ENCODE results near the gene HIP1R. TPM values are rescaled to one million over a fixed set of nuclear protein-coding genes. Genes with fewer than 3 reads are reported as not detected.

Gene HIP1R
- total and polyA plus RNA-seq, 2 of the 13 experiments (the other 11 are each of a cell fraction or from before 2014, with no cell fraction given), result 18.4 to 25.5 TPM

- Histone ChIP-seq H4K20me1 (ENCODE audit: insufficient read depth, low read length) (peaks cover 2% of the 10 kb centered on the region; the same call in 1 of the 2 replicates), H3K4me3 (replicated peaks in 1 of 3; ENCODE audit: insufficient read depth in 1 of 3, low read depth in 2 of 3, low read length in 3 of 3) (peak overlapping the region; percentile 20 to 96 (median 75); a peak in 4 of 6 replicates), H3K9me3 (ENCODE audit: low read length) (no peaks in the 10 kb centered on the region), H3K27ac (ENCODE audit: extremely low read length, insufficient read depth, low read length) (peak overlapping the region; percentile 9), H3K27me3 (ENCODE audit: control insufficient read depth in 1 of 2, insufficient read depth in 2 of 2, low read length in 2 of 2) (no peaks in the 10 kb centered on the region; a peak in 1 of 5 replicates), H3K9ac (ENCODE audit: insufficient read depth, low read depth, low read length) (no peak overlapping the region), H3K4me2 (ENCODE audit: low read depth, low read length) (peak overlapping the region; percentile 97), H3K36me3 (replicated peaks in 1 of 2; ENCODE audit: control insufficient read depth in 1 of 2, insufficient read depth in 2 of 2, low read length in 2 of 2) (no peaks in the 10 kb centered on the region), H3K4me1 (ENCODE audit: insufficient read depth, low read length) (peaks cover 71% of the 10 kb centered on the region), H2AFZ (ENCODE audit: low read length) (no peak overlapping the region), H3K79me2 (ENCODE audit: insufficient read depth, low read length) (peaks cover 4% of the 10 kb centered on the region)
- in situ Hi-C loops (cut with HindIII; ENCODE audit: extremely low pct_ligation_motif_present, low pct_unique_long_range_greater_than_20kb), result no loop called here
- POLR2A ChIA-PET, result interaction anchor here (1.1 kb wide), 1 partner anchor 15 kb away, joined by 3 read pairs; no protein-coding TSS in a partner anchor
- peak; percentile 57 for DNase-seq (ENCODE audit: low spot score)
- 32% methylated on average over 22 of the region's 22 CpGs for WGBS (ENCODE audit: low lambda C conversion rate)
- CTCF ChIA-PET (ENCODE audit: low intra/inter-chr PET ratio, low total read pairs), result no interaction called here
- BruUV-seq (replicated peaks), result no TSS peak
- ATAC-seq, result no peak
- intact Hi-C loops (cut with micrococcal nuclease; ENCODE audit: unreplicated experiment), result no loop called here
- peak; percentile 36 for FAIRE-seq
- no peak for TF ChIP-seq EHMT2 (IDR thresholded peaks at IDR 0.05; ENCODE audit: borderline replicate concordance, low read depth, low read length)
- peak; percentile 31; the same call in 1 of the 2 replicates for TF ChIP-seq ADNP (CRISPR knock-in tag; IDR thresholded peaks at IDR 0.05)
- TF ChIP-seq ZNF687 (CRISPR knock-in tag; IDR thresholded peaks at IDR 0.05), result 0 out of 2 replicates have a peak, but pooled peaks have one; percentile 12
- no peak for TF ChIP-seq ZSCAN20 (CRISPR knock-in tag; IDR thresholded peaks at IDR 0.05; ENCODE audit: borderline replicate concordance)
- no peak for TF ChIP-seq MTA3 (CRISPR knock-in tag; IDR thresholded peaks at IDR 0.05)
- TF ChIP-seq SAP130 (CRISPR knock-in tag; IDR thresholded peaks at IDR 0.05; ENCODE audit: low read depth), result 0 out of 2 replicates have a peak, but pooled peaks have one; percentile 9
- TF ChIP-seq, protein P1, sequence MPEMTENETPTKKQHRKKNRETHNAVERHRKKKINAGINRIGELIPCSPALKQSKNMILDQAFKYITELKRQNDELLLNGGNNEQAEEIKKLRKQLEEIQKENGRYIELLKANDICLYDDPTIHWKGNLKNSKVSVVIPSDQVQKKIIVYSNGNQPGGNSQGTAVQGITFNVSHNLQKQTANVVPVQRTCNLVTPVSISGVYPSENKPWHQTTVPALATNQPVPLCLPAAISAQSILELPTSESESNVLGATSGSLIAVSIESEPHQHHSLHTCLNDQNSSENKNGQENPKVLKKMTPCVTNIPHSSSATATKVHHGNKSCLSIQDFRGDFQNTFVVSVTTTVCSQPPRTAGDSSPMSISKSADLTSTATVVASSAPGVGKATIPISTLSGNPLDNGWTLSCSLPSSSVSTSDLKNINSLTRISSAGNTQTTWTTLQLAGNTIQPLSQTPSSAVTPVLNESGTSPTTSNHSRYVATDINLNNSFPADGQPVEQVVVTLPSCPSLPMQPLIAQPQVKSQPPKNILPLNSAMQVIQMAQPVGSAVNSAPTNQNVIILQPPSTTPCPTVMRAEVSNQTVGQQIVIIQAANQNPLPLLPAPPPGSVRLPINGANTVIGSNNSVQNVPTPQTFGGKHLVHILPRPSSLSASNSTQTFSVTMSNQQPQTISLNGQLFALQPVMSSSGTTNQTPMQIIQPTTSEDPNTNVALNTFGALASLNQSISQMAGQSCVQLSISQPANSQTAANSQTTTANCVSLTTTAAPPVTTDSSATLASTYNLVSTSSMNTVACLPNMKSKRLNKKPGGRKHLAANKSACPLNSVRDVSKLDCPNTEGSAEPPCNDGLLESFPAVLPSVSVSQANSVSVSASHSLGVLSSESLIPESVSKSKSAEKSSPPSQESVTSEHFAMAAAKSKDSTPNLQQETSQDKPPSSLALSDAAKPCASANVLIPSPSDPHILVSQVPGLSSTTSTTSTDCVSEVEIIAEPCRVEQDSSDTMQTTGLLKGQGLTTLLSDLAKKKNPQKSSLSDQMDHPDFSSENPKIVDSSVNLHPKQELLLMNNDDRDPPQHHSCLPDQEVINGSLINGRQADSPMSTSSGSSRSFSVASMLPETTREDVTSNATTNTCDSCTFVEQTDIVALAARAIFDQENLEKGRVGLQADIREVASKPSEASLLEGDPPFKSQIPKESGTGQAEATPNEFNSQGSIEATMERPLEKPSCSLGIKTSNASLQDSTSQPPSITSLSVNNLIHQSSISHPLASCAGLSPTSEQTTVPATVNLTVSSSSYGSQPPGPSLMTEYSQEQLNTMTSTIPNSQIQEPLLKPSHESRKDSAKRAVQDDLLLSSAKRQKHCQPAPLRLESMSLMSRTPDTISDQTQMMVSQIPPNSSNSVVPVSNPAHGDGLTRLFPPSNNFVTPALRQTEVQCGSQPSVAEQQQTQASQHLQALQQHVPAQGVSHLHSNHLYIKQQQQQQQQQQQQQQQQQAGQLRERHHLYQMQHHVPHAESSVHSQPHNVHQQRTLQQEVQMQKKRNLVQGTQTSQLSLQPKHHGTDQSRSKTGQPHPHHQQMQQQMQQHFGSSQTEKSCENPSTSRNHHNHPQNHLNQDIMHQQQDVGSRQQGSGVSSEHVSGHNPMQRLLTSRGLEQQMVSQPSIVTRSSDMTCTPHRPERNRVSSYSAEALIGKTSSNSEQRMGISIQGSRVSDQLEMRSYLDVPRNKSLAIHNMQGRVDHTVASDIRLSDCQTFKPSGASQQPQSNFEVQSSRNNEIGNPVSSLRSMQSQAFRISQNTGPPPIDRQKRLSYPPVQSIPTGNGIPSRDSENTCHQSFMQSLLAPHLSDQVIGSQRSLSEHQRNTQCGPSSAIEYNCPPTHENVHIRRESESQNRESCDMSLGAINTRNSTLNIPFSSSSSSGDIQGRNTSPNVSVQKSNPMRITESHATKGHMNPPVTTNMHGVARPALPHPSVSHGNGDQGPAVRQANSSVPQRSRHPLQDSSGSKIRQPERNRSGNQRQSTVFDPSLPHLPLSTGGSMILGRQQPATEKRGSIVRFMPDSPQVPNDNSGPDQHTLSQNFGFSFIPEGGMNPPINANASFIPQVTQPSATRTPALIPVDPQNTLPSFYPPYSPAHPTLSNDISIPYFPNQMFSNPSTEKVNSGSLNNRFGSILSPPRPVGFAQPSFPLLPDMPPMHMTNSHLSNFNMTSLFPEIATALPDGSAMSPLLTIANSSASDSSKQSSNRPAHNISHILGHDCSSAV (CRISPR knock-in tag; IDR thresholded peaks at IDR 0.05; ENCODE audit: borderline replicate concordance), result no peak
Observed at GRCh38 chr12:122837306-122838265, 2.3 kb downstream of the HIP1R start.

Data from HepG2 (cell line).